ENCODE measurements around the gene SCGB1D1. TPM values are rescaled to one million over a fixed set of nuclear protein-coding genes. Genes with fewer than 3 reads are reported as not detected.

The SCGB1D1 gene
- polyA plus RNA-seq, 3 donors: not detected

DNA sequence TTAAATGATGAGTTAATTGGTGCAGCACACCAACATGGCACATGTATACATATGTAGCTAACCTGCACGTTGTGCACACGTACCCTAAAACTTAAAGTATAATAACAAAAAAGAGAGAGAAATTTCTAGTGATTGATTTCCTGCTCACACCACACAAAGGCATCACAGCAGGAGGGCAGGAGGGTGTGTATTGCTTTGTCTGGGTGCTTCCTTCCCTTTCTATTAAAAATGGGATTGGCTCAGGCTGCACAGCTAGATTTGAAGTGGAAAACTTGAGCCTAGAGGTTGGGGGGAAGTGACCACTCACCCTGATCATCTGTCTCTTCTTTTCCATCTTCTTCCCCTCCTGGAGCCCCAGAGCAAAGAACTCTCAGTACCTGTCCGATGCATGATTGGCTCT, 51.1 kb downstream of the SCGB1D1 start:
- Histone ChIP-seq H4K20me1 (ENCODE audit: insufficient read depth, low read length) (no peaks in the 10 kb centered on the region), H2AFZ (ENCODE audit: insufficient read depth, low read depth, low read length, poor library complexity, severe bottlenecking) (no peak overlapping the region), H3K4me3 (replicated peaks in 1 of 3; ENCODE audit: low read depth in 2 of 3, low read length in 3 of 3) (no peak overlapping the region), H3K27ac (ENCODE audit: low read depth in 1 of 2, low read length in 2 of 2) (no peak overlapping the region), H3K9me3 (replicated peaks in 1 of 2; ENCODE audit: control insufficient read depth in 1 of 2, insufficient read depth in 1 of 2, low read length in 2 of 2) (no peaks in the 10 kb centered on the region), H3K79me2 (ENCODE audit: insufficient read depth, low read length) (no peaks in the 10 kb centered on the region), H3K27me3 (ENCODE audit: control insufficient read depth in 2 of 2, insufficient read depth in 2 of 2, low read length in 2 of 2) (peaks cover 2 to 6% of the 10 kb centered on the region in 2 donors), H3K4me1 (ENCODE audit: control insufficient read depth in 1 of 2, insufficient read depth in 2 of 2, low read length in 2 of 2) (no peaks in the 10 kb centered on the region), H3K36me3 (replicated peaks in 1 of 2; ENCODE audit: control insufficient read depth in 1 of 2, insufficient read depth in 2 of 2, low read length in 2 of 2) (no peaks in the 10 kb centered on the region), H3K9ac (ENCODE audit: insufficient read depth, low read length, poor library complexity, severe bottlenecking) (no peak overlapping the region), H3K4me2 (replicated peaks; ENCODE audit: extremely low read depth, low read length, poor library complexity, severe bottlenecking) (no peak overlapping the region)
- Mint-ChIP-seq H3K27me3 (ENCODE audit: low read depth in 3 of 3) (peaks cover 6 to 16% (median 14%) of the 10 kb centered on the region in 3 donors), H3K27ac (no peak overlapping the region), H3K4me3 (no peak overlapping the region), H3K4me1 (no peaks in the 10 kb centered on the region), H3K36me3 (no peaks in the 10 kb centered on the region), H3K9me3 (peaks cover 0 to 2% (median 0%) of the 10 kb centered on the region in 7 donors)
- 100% methylated on average over 1 of the region's 3 CpGs for WGBS (ENCODE audit: insufficient coverage)
- no peak for DNase-seq
- intact Hi-C loops (cut with micrococcal nuclease): no loop called here
- no peak for TF ChIP-seq CTCF (IDR thresholded peaks at IDR 0.05)

DNA sequence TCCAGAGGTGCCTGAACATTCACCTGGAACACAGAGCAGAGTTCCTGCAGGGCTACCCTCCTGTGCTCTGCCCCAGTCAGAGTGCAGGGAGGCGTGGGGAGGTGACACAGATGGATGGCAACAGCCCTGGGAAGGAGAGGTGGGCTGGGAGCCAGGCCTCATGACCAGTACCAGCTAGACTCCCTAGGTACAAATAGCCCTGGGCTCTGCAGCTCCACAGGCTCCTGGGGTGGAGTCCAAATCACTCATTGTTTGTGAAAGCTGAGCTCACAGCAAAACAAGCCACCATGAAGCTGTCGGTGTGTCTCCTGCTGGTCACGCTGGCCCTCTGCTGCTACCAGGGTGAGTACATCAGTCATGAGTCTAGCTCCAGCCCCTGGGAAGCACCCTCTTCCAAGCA, 52.0 kb downstream of the SCGB1D1 start, which contains the start of gene SCGB1D2:
TSS of gene SCGB1D2 (plus strand) at position 219 of the 400 bp plus-strand sequence. CDS start at position 288, 69 bp downstream.
- Histone ChIP-seq H3K27me3 (ENCODE audit: control insufficient read depth in 2 of 2, insufficient read depth in 2 of 2, low read length in 2 of 2) (peaks cover 2 to 3% of the 10 kb centered on the region in 2 donors), H3K9ac (ENCODE audit: insufficient read depth, low read length, poor library complexity, severe bottlenecking) (no peak within 1 kb of the TSS), H3K4me2 (replicated peaks; ENCODE audit: extremely low read depth, low read length, poor library complexity, severe bottlenecking) (no peak within 1 kb of the TSS), H3K79me2 (ENCODE audit: insufficient read depth, low read length) (no peaks in the 10 kb centered on the region), H3K9me3 (replicated peaks in 1 of 2; ENCODE audit: control insufficient read depth in 1 of 2, insufficient read depth in 1 of 2, low read length in 2 of 2) (no peaks in the 10 kb centered on the region), H3K4me1 (ENCODE audit: control insufficient read depth in 1 of 2, insufficient read depth in 2 of 2, low read length in 2 of 2) (no peaks in the 10 kb centered on the region), H3K27ac (ENCODE audit: low read depth in 1 of 2, low read length in 2 of 2) (no peak within 1 kb of the TSS), H3K4me3 (replicated peaks in 1 of 3; ENCODE audit: low read depth in 2 of 3, low read length in 3 of 3) (no peak within 1 kb of the TSS), H3K36me3 (replicated peaks in 1 of 2; ENCODE audit: control insufficient read depth in 1 of 2, insufficient read depth in 2 of 2, low read length in 2 of 2) (no peaks in the 10 kb centered on the region), H4K20me1 (ENCODE audit: insufficient read depth, low read length) (no peaks in the 10 kb centered on the region), H2AFZ (ENCODE audit: insufficient read depth, low read depth, low read length, poor library complexity, severe bottlenecking) (no peak within 1 kb of the TSS)
- H3K9me3 Mint-ChIP-seq: peaks cover 0 to 2% (median 0%) of the 10 kb centered on the region in 7 donors
- intact Hi-C loops (cut with micrococcal nuclease): no loop called here
- peaks cover 6 to 15% (median 13%) of the 10 kb centered on the region in 3 donors for H3K27me3 Mint-ChIP-seq (ENCODE audit: low read depth in 3 of 3)
- WGBS (ENCODE audit: insufficient coverage): 51% methylated on average over 3 of the region's 3 CpGs
- DNase-seq: no peak
- H3K4me1 Mint-ChIP-seq: no peaks in the 10 kb centered on the region
- H3K36me3 Mint-ChIP-seq: no peaks in the 10 kb centered on the region
- H3K27ac Mint-ChIP-seq: no peak within 1 kb of the TSS
- no peak for TF ChIP-seq CTCF (IDR thresholded peaks at IDR 0.05)
- H3K4me3 Mint-ChIP-seq: no peak within 1 kb of the TSS

Other genes with a start within 250 kb of the SCGB1D1 start
- 10 to 100 TPM in 1 of 3 donors, 1 to 10 TPM in 2; 5.9 to 24.9 (median 7.4) TPM for gene BEST1, start 239.9 kb upstream of the SCGB1D1 start, polyA plus RNA-seq
- gene FTH1, start 222.6 kb upstream of the SCGB1D1 start, polyA plus RNA-seq: over 10,000 TPM in 2 of 3 donors, 1,000 to 10,000 TPM in 1; 8,968 to 15,394 (median 11,239) TPM
- gene INCENP, start 66.2 kb upstream of the SCGB1D1 start, polyA plus RNA-seq: 1 to 10 TPM in 2 of 3 donors, under 1 TPM in 1; 0.75 to 7.0 (median 1.0) TPM
- gene SCGB2A1, start 18.5 kb downstream of the SCGB1D1 start, polyA plus RNA-seq: not detected
- gene SCGB1D2, start 52.0 kb downstream of the SCGB1D1 start, polyA plus RNA-seq: not detected
- gene SCGB2A2, start 79.9 kb downstream of the SCGB1D1 start, polyA plus RNA-seq: not detected
- not detected for gene SCGB1D4, start 108.9 kb downstream of the SCGB1D1 start, polyA plus RNA-seq
- gene ASRGL1, start 147.2 kb downstream of the SCGB1D1 start, polyA plus RNA-seq: 10 to 100 TPM; 22.3 to 57.8 (median 50.6) TPM
- gene SCGB1A1, start 228.8 kb downstream of the SCGB1D1 start, polyA plus RNA-seq: not detected

Data from CD14-positive monocyte (primary cell).